HG03439 (cell line): ENCODE measurements around the gene PTN.
"Not testable (repeated sequence)": the region's sequence is repeated elsewhere in the genome, so short reads cannot be mapped to it uniquely, and the experiment has no call there.

Experiments
- ATAC-seq: cut with Tn5 transposase; IDR thresholded peaks from one replicate; pipeline ENCODE4 v1.9.1; 2021; ENCODE audit warnings: mild to moderate bottlenecking, moderate library complexity; ENCODE audit not compliant: unreplicated experiment

PTN gene

GRCh38 chr7:137268001-137268865 lies 75.3 kb downstream of the PTN start:
- not testable (repeated sequence) for ATAC-seq

GRCh38 chr7:137266764-137267163 lies 76.8 kb downstream of the PTN start:
- no peak for ATAC-seq

GRCh38 chr7:137265480-137265879 lies 78.1 kb downstream of the PTN start:
- not testable (repeated sequence) for ATAC-seq

- ATAC-seq: no peak
Observed at GRCh38 chr7:137262599-137262998, 80.9 kb downstream of the PTN start.

- no peak for ATAC-seq
Observed at GRCh38 chr7:137258552-137258951, 85.0 kb downstream of the PTN start.

GRCh38 chr7:137254766-137255165 lies 88.8 kb downstream of the PTN start:
- ATAC-seq: no peak

- no peak for ATAC-seq
Observed at GRCh38 chr7:137245890-137246289, 97.6 kb downstream of the PTN start.

- ATAC-seq: no peak
Observed at GRCh38 chr7:137245186-137245585, 98.3 kb downstream of the PTN start.

- no peak for ATAC-seq
Observed at GRCh38 chr7:137243741-137244140, 99.8 kb downstream of the PTN start.

- ATAC-seq: no peak
Observed at GRCh38 chr7:137242616-137243015, 100.9 kb downstream of the PTN start.

- no peak for ATAC-seq
Observed at GRCh38 chr7:137241655-137242360, 101.7 kb downstream of the PTN start.

GRCh38 chr7:137239186-137239585 lies 104.3 kb downstream of the PTN start:
- not testable (repeated sequence) for ATAC-seq

- no peak for ATAC-seq
Observed at GRCh38 chr7:137235434-137235833, 108.1 kb downstream of the PTN start.

- ATAC-seq: no peak
Observed at GRCh38 chr7:137231167-137231566, 112.4 kb downstream of the PTN start.

- no peak for ATAC-seq
Observed at GRCh38 chr7:137221467-137221866, 122.1 kb downstream of the PTN start.

GRCh38 chr7:137213744-137214143 lies 129.8 kb downstream of the PTN start:
- no peak for ATAC-seq

- ATAC-seq: no peak
Observed at GRCh38 chr7:137209151-137209817, 134.2 kb downstream of the PTN start.

GRCh38 chr7:137206770-137207169 lies 136.8 kb downstream of the PTN start:
- no peak for ATAC-seq

GRCh38 chr7:137204246-137204645 lies 139.3 kb downstream of the PTN start:
- no peak for ATAC-seq

- ATAC-seq: no peak
Observed at GRCh38 chr7:137203351-137203750, 140.2 kb downstream of the PTN start.

GRCh38 chr7:137196648-137197047 lies 146.9 kb downstream of the PTN start:
- no peak for ATAC-seq

GRCh38 chr7:137195996-137196395 lies 147.5 kb downstream of the PTN start:
- no peak for ATAC-seq
